Endothelial cell of umbilical vein (primary cell): Measurements from ENCODE around the gene CDCA7L. TPM values are rescaled to one million over a fixed set of nuclear protein-coding genes. Genes with fewer than 3 reads are reported as not detected.
"Not testable (repeated sequence)": the region's sequence is repeated elsewhere in the genome, so short reads cannot be mapped to it uniquely, and the experiment has no call there.

Experiments used
- BruUV-seq: library from RNA; stranded (reverse); fragments of 400-500 nt; replicated peaks from 2 replicates; lab custom pipeline; 2021; lab: Mats Ljungman, UMichigan
- CTCF ChIA-PET: fragments of 300-600, 350-600 bp; sonication (Branson Sonifier 250); formaldehyde crosslinking; loops from one replicate; lab custom pipeline; 2021; ENCODE audit warnings: antibody characterized with exemption, inconsistent platforms; lab: Charles Lee
- POLR2A ChIA-PET: fragments of 300-600, 350-600 bp; sonication (Branson Sonifier 250); formaldehyde crosslinking; loops from one replicate; lab custom pipeline; 2021; ENCODE audit warnings: antibody characterized with exemption, inconsistent platforms; lab: Charles Lee
- DNase-seq: peaks from one replicate; pipeline ENCODE4 v3.0.0-alpha.2; 2011; ENCODE audit warnings: low read depth, low spot score
- FAIRE-seq: peaks from 2 replicates; lab custom pipeline; 2011; peaks lifted over from hg19 to GRCh38; lab: Jason Lieb, UNC
- H2AFZ ChIP-seq: 2 replicates; pipeline ENCODE4 v1.6.0; 2012; ENCODE audit warnings: low read depth, low read length, control low read depth, inconsistent platforms
- H3K27ac ChIP-seq: 2 replicates; pipeline ENCODE4 v1.5.1; 2011; ENCODE audit warnings: low read depth, mild to moderate bottlenecking, control low read depth, low read length, moderate library complexity; ENCODE audit not compliant: insufficient read depth
- H3K27me3 ChIP-seq, 2 experiments: 2 replicates each; pipeline versions ENCODE4 v1.6.0 to v1.6.1; 2011; ENCODE audit warnings: low read length in 2 of 2, mixed read lengths in 1 of 2; ENCODE audit not compliant: control insufficient read depth in 2 of 2, insufficient read depth in 2 of 2
- H3K36me3 ChIP-seq, 2 experiments: 2 replicates in 1 of 2; 3 replicates in 1 of 2; pipeline ENCODE4 v1.5.1; 2011; ENCODE audit warnings: low read length in 2 of 2, mild to moderate bottlenecking in 1 of 2, moderate library complexity in 1 of 2; ENCODE audit not compliant: control insufficient read depth in 2 of 2, insufficient read depth in 2 of 2; ENCODE audit errors: extremely low read depth in 1 of 2
- H3K4me1 ChIP-seq: 3 replicates; pipeline ENCODE4 v1.5.1; 2011; ENCODE audit warnings: mild to moderate bottlenecking, low read length; ENCODE audit not compliant: control insufficient read depth, insufficient read depth; ENCODE audit errors: extremely low read depth
- H3K4me2 ChIP-seq: 2 replicates; pipeline ENCODE4 v1.6.1; 2011; ENCODE audit warnings: low read length, control low read depth, mixed read lengths; ENCODE audit not compliant: insufficient read depth
- H3K4me3 ChIP-seq, 3 experiments: fragments of 200-600 bp in 1 of 3; sonication (generic), shearing (Covaris generic) in 1 of 3; replicated peaks in 1 of 3; 2 replicates each; pipeline ENCODE4 v1.5.1; 2011 to 2016; ENCODE audit warnings: control low read depth in 3 of 3, low read length in 3 of 3, mild to moderate bottlenecking in 2 of 3, inconsistent platforms in 1 of 3, low read depth in 1 of 3, moderate library complexity in 1 of 3; ENCODE audit not compliant: insufficient read depth in 1 of 3
- H3K79me2 ChIP-seq: 2 replicates; pipeline ENCODE4 v1.6.0; 2012; ENCODE audit warnings: low read length, inconsistent platforms; ENCODE audit not compliant: control insufficient read depth, insufficient read depth
- H3K9ac ChIP-seq: replicated peaks from 2 replicates; pipeline ENCODE3; 2011; ENCODE audit warnings: low read length, control low read depth; ENCODE audit not compliant: insufficient read depth; ENCODE audit errors: extremely low read depth
- H3K9me1 ChIP-seq: replicated peaks from 3 replicates; pipeline ENCODE4 v1.6.0; 2011; ENCODE audit warnings: mild to moderate bottlenecking, low read length; ENCODE audit not compliant: control insufficient read depth, insufficient read depth; ENCODE audit errors: extremely low read depth
- H3K9me3 ChIP-seq: replicated peaks from 2 replicates; pipeline ENCODE4 v1.5.1; 2012; ENCODE audit warnings: low read length, inconsistent platforms; ENCODE audit not compliant: control insufficient read depth, insufficient read depth
- H4K20me1 ChIP-seq: replicated peaks from 2 replicates; pipeline ENCODE3; 2011; ENCODE audit warnings: mild to moderate bottlenecking, low read length; ENCODE audit not compliant: control insufficient read depth, insufficient read depth; ENCODE audit errors: extremely low read depth
- EZH2 ChIP-seq: IDR thresholded peaks from 2 replicates; pipeline ENCODE4 v1.6.1; 2012; ENCODE audit warnings: borderline replicate concordance, low read depth, mild to moderate bottlenecking, moderate library complexity, low read length, inconsistent platforms; ENCODE audit not compliant: severe bottlenecking
- FOS ChIP-seq: IDR thresholded peaks from 2 replicates; pipeline ENCODE4 v1.6.1; 2011; ENCODE audit warnings: mild to moderate bottlenecking, low read length, moderate library complexity, borderline replicate concordance; ENCODE audit not compliant: insufficient read depth
- GATA2 ChIP-seq: IDR thresholded peaks from 2 replicates; pipeline ENCODE4 v1.7.0; 2011; ENCODE audit warnings: low read depth, mild to moderate bottlenecking, moderate library complexity, mixed read lengths, low read length; ENCODE audit not compliant: insufficient read length, insufficient read depth
- JUN ChIP-seq: IDR thresholded peaks from 2 replicates; pipeline ENCODE4 v1.6.1; 2011; ENCODE audit warnings: borderline replicate concordance, low read depth; ENCODE audit not compliant: insufficient read length, insufficient read depth
- MYC ChIP-seq: IDR thresholded peaks from one replicate; pipeline ENCODE4 v1.6.1; 2011; ENCODE audit warnings: mild to moderate bottlenecking, low read depth, low read length
- POLR2A ChIP-seq: IDR thresholded peaks from 2 replicates; pipeline ENCODE4 v1.6.1; 2012; ENCODE audit warnings: low read depth, mild to moderate bottlenecking, control low read depth, low read length
- POLR2AphosphoS5 ChIP-seq: IDR thresholded peaks from 2 replicates; pipeline ENCODE4 v1.6.1; 2012; ENCODE audit warnings: low read depth, mild to moderate bottlenecking, control low read depth, low read length, moderate library complexity; ENCODE audit not compliant: insufficient read depth
- dilution Hi-C: fragments of 300-500 bp; cut with MboI; formaldehyde crosslinking; loops from one replicate; pipeline ENCODE4 v1.15.0; 2019; ENCODE audit warnings: low sequenced_read_pairs; ENCODE audit not compliant: extremely low pct_ligation_motif_present
- intact Hi-C: fragments of 100-400 bp; cut with micrococcal nuclease; formaldehyde crosslinking; loops from one replicate; pipeline ENCODE4 v1.10.0; 2022
- polyA plus RNA-seq, 4 experiments: library from polyadenylated mRNA; depleted of rRNA in 3 of 4; stranded (reverse) in 3 of 4; unstranded in 1 of 4; fragments of >200 nt; gene quantifications; 2 replicates each; pipeline versions ENCODE4 v1.2.1 to v1.2.3, GENCODE V29; 2011 to 2012; ENCODE audit warnings: missing spikeins in 1 of 4
- total RNA-seq: library from RNA; stranded (reverse); gene quantifications from 2 replicates; pipeline ENCODE4 v1.2.3, GENCODE V29; 2021
- TF ChIP-seq, protein P1 (sequence below), 2 donors: IDR thresholded peaks; 1 replicate in 1 of 2; 2 replicates in 1 of 2; pipeline ENCODE4 v1.5.1; 2011; ENCODE audit warnings: low read length in 2 of 2, mild to moderate bottlenecking in 2 of 2, moderate library complexity in 2 of 2, control low read depth in 1 of 2, inconsistent platforms in 1 of 2, low read depth in 1 of 2; ENCODE audit not compliant: insufficient read depth in 1 of 2; ENCODE audit errors: extremely low read depth in 1 of 2
- TF ChIP-seq, protein P2 (sequence below): IDR thresholded peaks from 2 replicates; pipeline ENCODE4 v1.6.1; 2011; ENCODE audit not compliant: insufficient read depth, insufficient read length

The CDCA7L gene
- total and polyA plus RNA-seq, 2 donors (not counting 3 experiments of a cell fraction or from before 2014, with no cell fraction given) = 68.4 to 91.6 TPM

DNA sequence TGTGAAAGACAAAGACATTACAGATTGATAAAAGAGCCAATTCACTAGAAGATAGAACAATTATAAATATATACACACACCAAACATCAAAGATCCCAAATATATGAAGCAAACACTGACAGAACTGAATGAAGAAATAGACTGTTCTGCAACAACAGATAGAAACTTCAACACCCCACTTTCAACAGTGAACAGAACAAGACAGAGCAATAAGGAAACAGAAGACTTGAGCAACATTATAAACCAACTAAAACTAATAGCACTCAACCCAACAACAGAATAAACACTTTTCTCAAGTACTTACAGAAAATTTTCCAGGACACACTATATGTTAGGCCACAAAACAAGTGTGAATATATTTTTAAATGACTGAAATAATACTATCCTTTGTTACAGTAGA, 10.9 kb downstream of the CDCA7L start:
- POLR2A ChIA-PET = no interaction called here
- BruUV-seq = no TSS peak
- Histone ChIP-seq H3K4me3 (no peak overlapping the region), H3K36me3 (no peaks in the 10 kb centered on the region), H3K4me1 (peaks cover 13% of the 10 kb centered on the region), H3K9me3 (no peaks in the 10 kb centered on the region), H3K9ac (no peak overlapping the region), H3K27ac (no peak overlapping the region), H2AFZ (no peak overlapping the region), H4K20me1 (peaks cover 3% of the 10 kb centered on the region), H3K27me3 (no peaks in the 10 kb centered on the region), H3K79me2 (peaks cover 84% of the 10 kb centered on the region), H3K4me2 (no peak overlapping the region), H3K9me1 (no peaks in the 10 kb centered on the region)
- CTCF ChIA-PET = no interaction called here
- intact Hi-C loops = loop anchor here (1.0 kb wide), 1 partner anchor 11 kb away; no protein-coding TSS in a partner anchor
- no peak for FAIRE-seq
- no peak for DNase-seq
- no peak for TF ChIP-seq POLR2A
- TF ChIP-seq MYC = no peak
- TF ChIP-seq, protein P1, sequence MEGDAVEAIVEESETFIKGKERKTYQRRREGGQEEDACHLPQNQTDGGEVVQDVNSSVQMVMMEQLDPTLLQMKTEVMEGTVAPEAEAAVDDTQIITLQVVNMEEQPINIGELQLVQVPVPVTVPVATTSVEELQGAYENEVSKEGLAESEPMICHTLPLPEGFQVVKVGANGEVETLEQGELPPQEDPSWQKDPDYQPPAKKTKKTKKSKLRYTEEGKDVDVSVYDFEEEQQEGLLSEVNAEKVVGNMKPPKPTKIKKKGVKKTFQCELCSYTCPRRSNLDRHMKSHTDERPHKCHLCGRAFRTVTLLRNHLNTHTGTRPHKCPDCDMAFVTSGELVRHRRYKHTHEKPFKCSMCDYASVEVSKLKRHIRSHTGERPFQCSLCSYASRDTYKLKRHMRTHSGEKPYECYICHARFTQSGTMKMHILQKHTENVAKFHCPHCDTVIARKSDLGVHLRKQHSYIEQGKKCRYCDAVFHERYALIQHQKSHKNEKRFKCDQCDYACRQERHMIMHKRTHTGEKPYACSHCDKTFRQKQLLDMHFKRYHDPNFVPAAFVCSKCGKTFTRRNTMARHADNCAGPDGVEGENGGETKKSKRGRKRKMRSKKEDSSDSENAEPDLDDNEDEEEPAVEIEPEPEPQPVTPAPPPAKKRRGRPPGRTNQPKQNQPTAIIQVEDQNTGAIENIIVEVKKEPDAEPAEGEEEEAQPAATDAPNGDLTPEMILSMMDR (IDR thresholded peaks at IDR 0.05; ENCODE audit: extremely low read depth in 1 of 2, insufficient read depth in 1 of 2, low read depth in 1 of 2, low read length in 2 of 2) = no peak
- no peak for TF ChIP-seq FOS
- TF ChIP-seq, protein P2, sequence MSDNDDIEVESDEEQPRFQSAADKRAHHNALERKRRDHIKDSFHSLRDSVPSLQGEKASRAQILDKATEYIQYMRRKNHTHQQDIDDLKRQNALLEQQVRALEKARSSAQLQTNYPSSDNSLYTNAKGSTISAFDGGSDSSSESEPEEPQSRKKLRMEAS = no peak
- TF ChIP-seq POLR2AphosphoS5 = no peak
- TF ChIP-seq JUN = no peak
- TF ChIP-seq GATA2 = no peak
- no peak for TF ChIP-seq EZH2
- dilution Hi-C loops = no loop called here

DNA sequence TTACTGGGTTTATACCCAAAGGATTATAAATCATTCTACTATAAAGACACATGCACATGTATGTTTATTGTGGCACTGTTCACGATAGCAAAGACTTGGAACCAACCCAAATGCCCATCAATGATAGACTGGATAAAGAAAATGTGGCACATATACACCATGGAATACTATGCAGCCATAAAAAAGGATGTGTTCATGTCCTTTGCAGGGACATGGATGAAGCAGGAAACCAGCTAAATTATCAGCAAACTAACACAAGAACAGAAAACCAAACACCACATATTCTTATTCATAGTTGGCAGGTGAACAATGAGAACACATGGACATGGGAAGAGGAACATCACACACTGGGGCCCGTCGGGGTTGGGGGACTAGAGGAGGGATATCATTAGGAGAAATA, 12.4 kb downstream of the CDCA7L start:
- H3K9me1 ChIP-seq, H3K9ac ChIP-seq, H3K27ac ChIP-seq, CTCF ChIA-PET, dilution Hi-C loops, POLR2A ChIA-PET, FAIRE-seq, DNase-seq, H3K4me2 ChIP-seq, BruUV-seq, H3K27me3 ChIP-seq, H3K36me3 ChIP-seq, H2AFZ ChIP-seq, H3K9me3 ChIP-seq, H3K4me3 ChIP-seq, H3K4me1 ChIP-seq, H4K20me1 ChIP-seq, intact Hi-C loops: not testable (repeated sequence)
- H3K79me2 ChIP-seq = peaks cover 81% of the 10 kb centered on the region
